OCI-LY1 (cell line): ENCODE data around the gene MCF2L2.

Experiments used
- H2AFZ ChIP-seq: fragments of 200-600 bp; sonication (generic), shearing (Covaris generic); 2 replicates; pipeline ENCODE4 v1.6.0; 2014; ENCODE audit warnings: antibody characterized with exemption, mild to moderate bottlenecking, low read length
- H3F3A ChIP-seq: fragments of 200-600 bp; sonication (generic), shearing (Covaris generic); 2 replicates; pipeline ENCODE4 v1.6.0; 2014; ENCODE audit warnings: mild to moderate bottlenecking, antibody characterized with exemption, low read length, moderate library complexity; ENCODE audit not compliant: insufficient read depth
- H3K27ac ChIP-seq: fragments of 200-600 bp; sonication (generic); 2 replicates; pipeline ENCODE4 v1.5.1; 2014; ENCODE audit warnings: low read length, mixed run types, mild to moderate bottlenecking, low read depth; ENCODE audit not compliant: poor library complexity, severe bottlenecking
- H3K27me3 ChIP-seq: fragments of 200-600 bp; sonication (generic); 2 replicates; pipeline ENCODE4 v1.6.0; 2014; ENCODE audit warnings: antibody characterized with exemption, mild to moderate bottlenecking, low read length, moderate library complexity; ENCODE audit not compliant: insufficient read depth
- H3K36me3 ChIP-seq: fragments of 200-600 bp; sonication (generic); 2 replicates; pipeline ENCODE4 v1.6.1; 2014; ENCODE audit warnings: mild to moderate bottlenecking, antibody characterized with exemption, low read length, moderate library complexity, mixed read lengths; ENCODE audit not compliant: insufficient read depth
- H3K4me1 ChIP-seq: fragments of 200-600 bp; sonication (generic); 2 replicates; pipeline ENCODE4 v1.5.1; 2014; ENCODE audit warnings: mild to moderate bottlenecking, low read length, moderate library complexity; ENCODE audit not compliant: insufficient read depth, severe bottlenecking
- H3K4me2 ChIP-seq: fragments of 200-600 bp; sonication (generic), shearing (Covaris generic); 2 replicates; pipeline ENCODE4 v1.6.1; 2014; ENCODE audit warnings: low read length
- H3K4me3 ChIP-seq: fragments of 200-600 bp; sonication (generic); 2 replicates; pipeline ENCODE4 v1.5.1; 2014; ENCODE audit warnings: low read length, low read depth, mild to moderate bottlenecking, mixed read lengths; ENCODE audit not compliant: poor library complexity, severe bottlenecking
- H3K79me2 ChIP-seq: fragments of 200-600 bp; shearing (Covaris generic); 2 replicates; pipeline ENCODE4 v1.6.1; 2016; ENCODE audit warnings: mixed run types, low read length, mixed read lengths; ENCODE audit not compliant: insufficient read depth
- H3K9ac ChIP-seq: fragments of 200-600 bp; sonication (generic), shearing (Covaris generic); 2 replicates; pipeline ENCODE4 v1.6.1; 2014; ENCODE audit warnings: mild to moderate bottlenecking, low read length, mixed read lengths
- H3K9me2 ChIP-seq: fragments of 200-600 bp; sonication (generic), shearing (Covaris generic); 2 replicates; pipeline ENCODE4 v1.6.1; 2014; ENCODE audit warnings: low read depth, mild to moderate bottlenecking, low read length, mixed read lengths
- H3K9me3 ChIP-seq: fragments of 200-600 bp; shearing (Covaris generic); 2 replicates; pipeline ENCODE4 v1.6.1; 2014; ENCODE audit warnings: low read length, mixed read lengths
- H4K20me1 ChIP-seq: fragments of 200-600 bp; sonication (generic), shearing (Covaris generic); 2 replicates; pipeline ENCODE4 v1.6.0; 2016; ENCODE audit warnings: mild to moderate bottlenecking, low read length; ENCODE audit not compliant: insufficient read depth
- CTCF ChIP-seq: fragments of 200-600 bp; sonication (generic), shearing (Covaris generic); IDR thresholded peaks from 2 replicates; pipeline ENCODE4 v1.5.1; 2017; ENCODE audit warnings: mild to moderate bottlenecking, antibody characterized with exemption, low read length, moderate library complexity, mixed read lengths
- EZH2 ChIP-seq: fragments of 200-600 bp; sonication (generic), shearing (Covaris generic); IDR thresholded peaks from 2 replicates; pipeline ENCODE4 v1.8.0; 2017; ENCODE audit warnings: borderline replicate concordance, mixed run types, mild to moderate bottlenecking, antibody characterized with exemption, low read length, moderate library complexity, mixed read lengths

MCF2L2 gene

DNA sequence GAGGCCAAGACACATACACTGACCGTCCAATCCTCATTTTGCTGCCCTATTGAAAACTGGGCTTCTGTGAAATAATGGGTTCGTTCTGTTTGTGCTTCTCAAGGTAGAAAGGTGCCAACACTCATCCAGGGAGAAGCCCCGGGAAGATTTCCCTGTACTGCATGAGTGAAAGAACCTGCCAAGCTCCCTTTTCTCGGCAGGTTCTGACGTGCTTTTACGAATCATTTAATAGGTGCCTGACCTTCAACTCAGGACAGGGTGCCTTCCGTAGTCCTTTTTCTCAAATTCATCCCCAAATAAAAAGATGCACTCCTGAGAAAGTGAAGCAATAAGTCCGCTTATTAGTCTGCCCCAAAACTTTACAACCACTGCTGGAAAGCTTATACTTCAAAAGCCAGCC, 111.1 kb downstream of the MCF2L2 start:
- no peaks in the 10 kb centered on the region for H3K4me1 ChIP-seq
- no peak overlapping the region for H2AFZ ChIP-seq
- H3F3A ChIP-seq = no peaks in the 10 kb centered on the region
- no peak overlapping the region for H3K27ac ChIP-seq
- H3K79me2 ChIP-seq = no peaks in the 10 kb centered on the region
- H3K9ac ChIP-seq = no peak overlapping the region
- H3K36me3 ChIP-seq = no peaks in the 10 kb centered on the region
- H3K27me3 ChIP-seq = no peaks in the 10 kb centered on the region
- no peak overlapping the region for H3K4me3 ChIP-seq
- H4K20me1 ChIP-seq = no peaks in the 10 kb centered on the region
- H3K9me3 ChIP-seq = no peaks in the 10 kb centered on the region
- no peaks in the 10 kb centered on the region for H3K9me2 ChIP-seq
- TF ChIP-seq CTCF (no peak), EZH2 (no peak)
- H3K4me2 ChIP-seq = no peak overlapping the region

DNA sequence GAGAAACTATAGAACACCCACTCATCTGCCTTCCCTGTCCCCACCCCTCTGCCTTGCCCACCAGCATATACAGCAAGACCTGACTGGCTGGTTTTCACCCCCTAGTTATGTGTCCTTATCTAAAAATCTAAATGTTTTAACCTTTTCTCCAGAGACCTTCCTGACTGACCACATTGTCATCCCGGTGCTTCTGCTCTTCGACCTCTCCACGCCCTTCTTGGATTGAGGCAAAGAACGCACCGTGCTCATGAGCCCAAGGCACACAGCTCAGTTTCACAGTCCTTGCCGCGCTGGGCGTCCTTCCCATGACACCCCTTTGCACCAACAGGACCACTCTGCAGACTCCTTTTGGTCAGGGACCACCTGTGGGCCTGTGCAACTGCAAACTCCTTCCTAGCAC, 112.7 kb downstream of the MCF2L2 start:
- Histone ChIP-seq H3F3A (no peaks in the 10 kb centered on the region), H2AFZ (no peak overlapping the region), H3K79me2 (no peaks in the 10 kb centered on the region), H3K27ac (no peak overlapping the region), H3K4me3 (no peak overlapping the region), H3K36me3 (no peaks in the 10 kb centered on the region), H4K20me1 (no peaks in the 10 kb centered on the region), H3K4me1 (no peaks in the 10 kb centered on the region), H3K9me2 (no peaks in the 10 kb centered on the region), H3K9ac (no peak overlapping the region), H3K27me3 (no peaks in the 10 kb centered on the region), H3K4me2 (no peak overlapping the region), H3K9me3 (no peaks in the 10 kb centered on the region)
- TF ChIP-seq CTCF (no peak), EZH2 (no peak)

- no peak for TF ChIP-seq CTCF
- TF ChIP-seq EZH2 = no peak
- Histone ChIP-seq H3K4me3 (no peak overlapping the region), H3K9ac (no peak overlapping the region), H3K9me2 (no peaks in the 10 kb centered on the region), H3K4me1 (no peaks in the 10 kb centered on the region), H3K79me2 (no peaks in the 10 kb centered on the region), H3F3A (no peaks in the 10 kb centered on the region), H3K36me3 (no peaks in the 10 kb centered on the region), H3K27me3 (no peaks in the 10 kb centered on the region), H2AFZ (no peak overlapping the region), H4K20me1 (no peaks in the 10 kb centered on the region), H3K4me2 (no peak overlapping the region), H3K27ac (no peak overlapping the region), H3K9me3 (no peaks in the 10 kb centered on the region)
Measured at GRCh38 chr3:183313764-183314163, 114.7 kb downstream of the MCF2L2 start.
